Measurements from ENCODE around the gene LMF1. TPM values are rescaled to one million over a fixed set of nuclear protein-coding genes. Genes with fewer than 3 reads are reported as not detected.
A peak's percentile ranks its signal among the peaks of the same experiment; 100 is the strongest.

The LMF1 gene
- total and polyA plus RNA-seq, 2 of the 13 experiments (the other 11 are each of a cell fraction or from before 2014, with no cell fraction given): 6.8 to 8.5 TPM

DNA sequence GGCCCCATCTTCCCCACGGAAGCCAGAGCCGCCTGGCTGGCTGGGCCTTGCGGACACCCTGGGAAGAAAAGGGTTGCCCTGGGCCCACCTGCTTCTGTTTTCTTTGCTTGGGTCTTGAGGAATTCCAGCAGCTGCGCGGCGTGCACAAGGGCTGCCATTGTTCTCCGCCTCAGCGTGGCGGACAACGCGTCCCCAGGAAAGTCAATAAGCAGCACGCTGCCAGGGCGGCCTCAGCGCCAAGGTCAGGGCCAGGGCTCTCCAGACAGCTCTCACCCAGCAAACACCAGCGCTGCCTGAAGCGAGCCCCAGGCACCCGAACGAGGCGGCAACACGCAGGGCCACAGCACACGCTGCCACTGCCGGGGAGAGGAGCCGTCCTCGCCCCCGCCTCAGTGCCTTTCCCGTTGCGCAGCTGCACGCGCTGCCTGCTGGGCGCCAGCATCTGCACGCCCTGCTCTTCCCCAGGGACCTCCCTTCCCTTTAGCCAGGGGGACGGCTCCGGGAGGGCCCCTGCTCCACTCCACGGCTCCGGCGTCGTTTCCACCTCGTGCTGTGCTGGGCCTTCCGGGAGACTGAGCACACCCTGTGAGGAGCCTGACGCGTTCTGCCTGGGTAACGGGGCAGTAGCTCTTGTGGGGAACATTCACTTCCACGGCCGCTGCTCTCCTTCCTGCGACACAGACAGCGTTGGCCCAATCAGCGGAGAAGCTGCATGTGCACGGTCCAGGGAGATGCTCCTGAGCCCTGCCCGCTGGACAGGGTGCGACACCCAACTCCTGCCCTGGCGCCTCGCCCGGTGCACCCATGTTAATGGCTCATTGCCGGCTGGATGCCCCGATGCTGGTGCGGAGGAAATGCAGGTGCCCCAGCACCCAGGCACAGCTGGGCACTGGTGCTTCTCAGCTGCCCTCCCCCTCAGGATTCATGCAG is 57.8 kb downstream of the LMF1 start (continued):
- TF ChIP-seq, protein P1, sequence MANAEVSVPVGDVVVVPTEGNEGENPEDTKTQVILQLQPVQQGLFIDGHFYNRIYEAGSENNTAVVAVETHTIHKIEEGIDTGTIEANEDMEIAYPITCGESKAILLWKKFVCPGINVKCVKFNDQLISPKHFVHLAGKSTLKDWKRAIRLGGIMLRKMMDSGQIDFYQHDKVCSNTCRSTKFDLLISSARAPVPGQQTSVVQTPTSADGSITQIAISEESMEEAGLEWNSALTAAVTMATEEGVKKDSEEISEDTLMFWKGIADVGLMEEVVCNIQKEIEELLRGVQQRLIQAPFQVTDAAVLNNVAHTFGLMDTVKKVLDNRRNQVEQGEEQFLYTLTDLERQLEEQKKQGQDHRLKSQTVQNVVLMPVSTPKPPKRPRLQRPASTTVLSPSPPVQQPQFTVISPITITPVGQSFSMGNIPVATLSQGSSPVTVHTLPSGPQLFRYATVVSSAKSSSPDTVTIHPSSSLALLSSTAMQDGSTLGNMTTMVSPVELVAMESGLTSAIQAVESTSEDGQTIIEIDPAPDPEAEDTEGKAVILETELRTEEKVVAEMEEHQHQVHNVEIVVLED (CRISPR knock-in tag; IDR thresholded peaks at IDR 0.05; ENCODE audit: borderline replicate concordance): peak; percentile 69; the same call in 1 of the 2 replicates
- TF ChIP-seq ZBTB42 (CRISPR knock-in tag; IDR thresholded peaks at IDR 0.05): no peak
- no peak for TF ChIP-seq ZNF766 (CRISPR knock-in tag; IDR thresholded peaks at IDR 0.05; ENCODE audit: borderline replicate concordance)
- no peak for TF ChIP-seq BRCA1 (CRISPR knock-in tag; IDR thresholded peaks at IDR 0.05)
- TF ChIP-seq MTERF4 (CRISPR knock-in tag; IDR thresholded peaks at IDR 0.05): no peak
- TF ChIP-seq RBFOX2 (IDR thresholded peaks at IDR 0.05; ENCODE audit: low read depth, low read length): no peak; the same call in 1 of the 2 replicates
- TF ChIP-seq, protein P2, sequence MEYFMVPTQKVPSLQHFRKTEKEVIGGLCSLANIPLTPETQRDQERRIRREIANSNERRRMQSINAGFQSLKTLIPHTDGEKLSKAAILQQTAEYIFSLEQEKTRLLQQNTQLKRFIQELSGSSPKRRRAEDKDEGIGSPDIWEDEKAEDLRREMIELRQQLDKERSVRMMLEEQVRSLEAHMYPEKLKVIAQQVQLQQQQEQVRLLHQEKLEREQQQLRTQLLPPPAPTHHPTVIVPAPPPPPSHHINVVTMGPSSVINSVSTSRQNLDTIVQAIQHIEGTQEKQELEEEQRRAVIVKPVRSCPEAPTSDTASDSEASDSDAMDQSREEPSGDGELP (IDR thresholded peaks at IDR 0.05; ENCODE audit: borderline replicate concordance, low read depth): peak; percentile 83; the same call in 1 of the 2 replicates
- peak; percentile 88 for TF ChIP-seq ZHX1 (CRISPR knock-in tag; IDR thresholded peaks at IDR 0.05; ENCODE audit: low read depth)
- no peak for TF ChIP-seq ZC3H4 (CRISPR knock-in tag; IDR thresholded peaks at IDR 0.05; ENCODE audit: borderline replicate concordance)
- no peak for TF ChIP-seq ZNF629 (CRISPR knock-in tag; conservative IDR thresholded peaks at IDR 0.05)
- TF ChIP-seq NFIB (CRISPR knock-in tag; IDR thresholded peaks at IDR 0.05; ENCODE audit: borderline replicate concordance): no peak
- TF ChIP-seq, protein P3, sequence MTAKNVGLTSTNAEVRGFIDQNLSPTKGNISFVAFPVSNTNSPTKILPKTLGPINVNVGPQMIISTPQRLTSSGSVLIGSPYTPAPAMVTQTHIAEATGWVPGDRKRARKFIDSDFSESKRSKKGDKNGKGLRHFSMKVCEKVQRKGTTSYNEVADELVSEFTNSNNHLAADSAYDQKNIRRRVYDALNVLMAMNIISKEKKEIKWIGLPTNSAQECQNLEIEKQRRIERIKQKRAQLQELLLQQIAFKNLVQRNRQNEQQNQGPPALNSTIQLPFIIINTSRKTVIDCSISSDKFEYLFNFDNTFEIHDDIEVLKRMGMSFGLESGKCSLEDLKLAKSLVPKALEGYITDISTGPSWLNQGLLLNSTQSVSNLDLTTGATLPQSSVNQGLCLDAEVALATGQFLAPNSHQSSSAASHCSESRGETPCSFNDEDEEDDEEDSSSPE (CRISPR knock-in tag; IDR thresholded peaks at IDR 0.05): no peak; the same call in 1 of the 2 replicates
- peak; percentile 79 for TF ChIP-seq TFDP1 (CRISPR knock-in tag; IDR thresholded peaks at IDR 0.05; ENCODE audit: borderline replicate concordance)
- 0 out of 2 replicates have a peak, but pooled peaks have one; percentile 43 for TF ChIP-seq FOXJ3 (CRISPR knock-in tag; IDR thresholded peaks at IDR 0.05; ENCODE audit: borderline replicate concordance)
- no peak for TF ChIP-seq SUZ12 (IDR thresholded peaks at IDR 0.05; ENCODE audit: low read depth, low read length)
- no peak for TF ChIP-seq PLRG1 (conservative IDR thresholded peaks at IDR 0.05)
- TF ChIP-seq MXI1 (IDR thresholded peaks at IDR 0.05; ENCODE audit: borderline replicate concordance, low read depth, low read length): peak; percentile 51; the same call in 1 of the 3 replicates

All from HepG2 (cell line).